Loucy (cell line): ENCODE results near the gene UBE3D.

Source experiments
- H2AFZ ChIP-seq: fragments of 200-600 bp; sonication (generic); 2 replicates; pipeline ENCODE4 v1.6.0; 2016; ENCODE audit warnings: antibody characterized with exemption, mild to moderate bottlenecking, low read length, moderate library complexity
- H3F3A ChIP-seq: fragments of 200-600 bp; 2 replicates; pipeline ENCODE4 v1.6.0; 2016; ENCODE audit warnings: antibody characterized with exemption, low read depth, mild to moderate bottlenecking
- H3K27me3 ChIP-seq: fragments of 200-600 bp; sonication (generic); 2 replicates; pipeline ENCODE4 v1.6.1; 2014; ENCODE audit warnings: low read length, mild to moderate bottlenecking; ENCODE audit not compliant: insufficient read depth, poor library complexity, severe bottlenecking
- H3K36me3 ChIP-seq: fragments of 200-600 bp; sonication (generic); 2 replicates; pipeline ENCODE4 v1.6.1; 2016; ENCODE audit warnings: low read length; ENCODE audit not compliant: insufficient read depth
- H3K4me1 ChIP-seq: fragments of 200-600 bp; sonication (generic); 2 replicates; pipeline ENCODE4 v1.5.1; 2014; ENCODE audit warnings: low read length, mild to moderate bottlenecking; ENCODE audit not compliant: insufficient read depth, poor library complexity, severe bottlenecking
- H3K4me2 ChIP-seq: fragments of 200-600 bp; sonication (generic); 2 replicates; pipeline ENCODE4 v1.6.0; 2014; ENCODE audit warnings: antibody characterized with exemption, low read length, low read depth, mild to moderate bottlenecking; ENCODE audit not compliant: poor library complexity, severe bottlenecking
- H3K4me3 ChIP-seq: fragments of 200-600 bp; sonication (generic); 2 replicates; pipeline ENCODE4 v1.5.1; 2014; ENCODE audit warnings: low read length, mild to moderate bottlenecking, mixed read lengths; ENCODE audit not compliant: poor library complexity, severe bottlenecking
- H3K79me2 ChIP-seq: fragments of 200-600 bp; sonication (generic); 2 replicates; pipeline ENCODE4 v1.6.1; 2014; ENCODE audit warnings: low read length; ENCODE audit not compliant: insufficient read depth
- H3K9ac ChIP-seq: fragments of 200-600 bp; sonication (generic); 2 replicates; pipeline ENCODE4 v1.6.0; 2014; ENCODE audit warnings: mild to moderate bottlenecking, low read depth, low read length, moderate library complexity; ENCODE audit not compliant: poor library complexity, severe bottlenecking
- H3K9me2 ChIP-seq: fragments of 200-600 bp; sonication (generic); replicated peaks from 2 replicates; pipeline ENCODE4 v1.6.1; 2016; ENCODE audit warnings: low read depth, low read length, mixed read lengths
- H3K9me3 ChIP-seq: fragments of 200-600 bp; sonication (generic); 2 replicates; pipeline ENCODE4 v1.6.1; 2014; ENCODE audit warnings: mild to moderate bottlenecking, antibody characterized with exemption, low read length, low read depth; ENCODE audit not compliant: insufficient read depth
- H4K20me1 ChIP-seq: fragments of 200-600 bp; sonication (generic); 2 replicates; pipeline ENCODE4 v1.6.0; 2014; ENCODE audit warnings: antibody characterized with exemption, low read length, mild to moderate bottlenecking; ENCODE audit not compliant: insufficient read depth, poor library complexity, severe bottlenecking
- CTCF ChIP-seq: fragments of 200-600 bp; sonication (generic); conservative IDR thresholded peaks from 2 replicates; pipeline ENCODE4 v1.5.1; 2014; ENCODE audit warnings: mild to moderate bottlenecking, antibody characterized with exemption, low read length
- EZH2phosphoT487 ChIP-seq: fragments of 200-600 bp; IDR thresholded peaks from 2 replicates; pipeline ENCODE4 v1.6.1; 2018; ENCODE audit warnings: antibody characterized with exemption, mild to moderate bottlenecking, moderate library complexity, borderline replicate concordance

UBE3D gene

GRCh38 chr6:82867946-82868345, 197.7 kb downstream of the UBE3D start:
- Histone ChIP-seq H3K4me3 (no peak overlapping the region), H2AFZ (no peak overlapping the region), H3K9me3 (no peaks in the 10 kb centered on the region), H3K9ac (no peak overlapping the region), H3K4me1 (no peaks in the 10 kb centered on the region), H3K9me2 (no peaks in the 10 kb centered on the region), H3F3A (no peaks in the 10 kb centered on the region), H3K36me3 (no peaks in the 10 kb centered on the region), H3K27me3 (no peaks in the 10 kb centered on the region), H3K79me2 (no peaks in the 10 kb centered on the region), H3K4me2 (no peak overlapping the region), H4K20me1 (no peaks in the 10 kb centered on the region)
- TF ChIP-seq EZH2phosphoT487 (no peak), CTCF (no peak)

DNA sequence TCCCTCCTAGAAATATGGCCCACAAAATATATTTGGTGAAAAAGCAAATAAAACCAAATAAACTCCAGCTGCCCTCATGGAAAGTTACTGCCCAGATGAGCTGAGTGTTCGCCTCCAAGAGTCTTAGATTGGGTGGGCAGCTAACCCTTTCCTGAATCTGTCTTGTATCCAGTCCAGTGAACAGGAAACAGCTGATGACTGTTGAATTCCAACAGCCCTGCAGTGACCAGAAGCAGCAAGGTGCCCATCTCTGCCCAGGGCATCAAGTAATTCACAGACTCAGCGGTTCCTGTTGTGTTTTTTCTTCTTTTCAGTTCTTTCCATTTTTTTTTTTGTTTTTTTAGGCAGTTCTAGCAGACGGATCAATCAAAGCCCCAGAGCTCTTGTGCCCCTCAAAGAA, 199.2 kb downstream of the UBE3D start:
- Histone ChIP-seq H2AFZ (no peak overlapping the region), H3K27me3 (no peaks in the 10 kb centered on the region), H3K79me2 (no peaks in the 10 kb centered on the region), H3K36me3 (no peaks in the 10 kb centered on the region), H3K9ac (no peak overlapping the region), H3K4me3 (no peak overlapping the region), H3K9me2 (no peaks in the 10 kb centered on the region), H3F3A (no peaks in the 10 kb centered on the region), H3K4me1 (no peaks in the 10 kb centered on the region), H3K9me3 (no peaks in the 10 kb centered on the region), H3K4me2 (no peak overlapping the region), H4K20me1 (no peaks in the 10 kb centered on the region)
- TF ChIP-seq CTCF (no peak), EZH2phosphoT487 (no peak)

DNA sequence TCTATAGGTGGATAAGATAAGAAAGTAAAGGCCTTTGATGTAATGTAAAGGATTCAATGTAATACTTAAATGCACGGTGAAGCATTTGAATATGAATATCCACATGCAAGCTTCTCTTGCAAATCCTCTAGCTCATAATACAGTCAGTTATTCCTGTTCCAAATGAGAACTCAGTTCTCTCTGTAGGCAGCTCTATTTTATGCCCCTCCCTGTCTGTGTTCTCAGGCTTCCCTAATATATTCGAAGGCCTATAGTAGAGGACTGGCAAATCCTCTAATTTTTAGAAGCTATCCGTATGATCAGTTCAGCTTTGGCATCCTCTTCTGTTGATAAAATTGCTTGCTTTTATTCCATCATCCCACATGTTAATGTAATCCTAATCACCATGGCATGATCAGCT, 200.2 kb downstream of the UBE3D start:
- no peaks in the 10 kb centered on the region for H3K9me3 ChIP-seq
- no peaks in the 10 kb centered on the region for H3K27me3 ChIP-seq
- no peaks in the 10 kb centered on the region for H3K4me1 ChIP-seq
- H3K36me3 ChIP-seq: no peaks in the 10 kb centered on the region
- no peaks in the 10 kb centered on the region for H3K9me2 ChIP-seq
- TF ChIP-seq EZH2phosphoT487 (no peak), CTCF (no peak)
- H3F3A ChIP-seq: no peaks in the 10 kb centered on the region
- no peaks in the 10 kb centered on the region for H3K79me2 ChIP-seq
- no peaks in the 10 kb centered on the region for H4K20me1 ChIP-seq
- no peak overlapping the region for H2AFZ ChIP-seq
- no peak overlapping the region for H3K9ac ChIP-seq
- H3K4me2 ChIP-seq: no peak overlapping the region
- no peak overlapping the region for H3K4me3 ChIP-seq
